GM21529 (cell line): Measurements from ENCODE around the gene FOXA3.

Experiments
- ATAC-seq: cut with Tn5 transposase; IDR thresholded peaks from one replicate; pipeline ENCODE4 v1.9.1; 2021; ENCODE audit not compliant: unreplicated experiment

The FOXA3 gene

GRCh38 chr19:45917421-45918091, 53.4 kb downstream of the FOXA3 start:
- no peak for ATAC-seq

GRCh38 chr19:45918721-45919120, 54.6 kb downstream of the FOXA3 start:
- ATAC-seq, result no peak

DNA sequence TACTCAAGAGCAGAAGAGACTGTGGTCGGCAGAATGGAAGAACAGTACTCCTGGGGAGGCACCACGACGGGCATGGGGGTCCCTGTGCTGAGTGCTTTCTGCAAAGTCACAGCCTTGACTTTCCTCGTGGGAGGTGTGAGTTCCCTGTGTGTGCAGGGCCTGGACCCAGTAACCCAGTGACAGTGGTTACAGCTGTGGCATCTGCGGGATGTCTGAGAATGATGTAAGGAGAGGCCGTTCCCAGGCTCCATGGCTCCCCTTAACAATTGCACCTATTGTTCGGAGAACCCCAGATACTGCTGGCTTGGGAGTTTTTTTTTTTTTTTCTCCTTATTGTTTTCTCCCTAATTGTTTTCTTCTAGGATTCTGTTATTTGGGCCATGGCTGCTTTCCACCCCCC, 55.6 kb downstream of the FOXA3 start:
- ATAC-seq, result no peak

DNA sequence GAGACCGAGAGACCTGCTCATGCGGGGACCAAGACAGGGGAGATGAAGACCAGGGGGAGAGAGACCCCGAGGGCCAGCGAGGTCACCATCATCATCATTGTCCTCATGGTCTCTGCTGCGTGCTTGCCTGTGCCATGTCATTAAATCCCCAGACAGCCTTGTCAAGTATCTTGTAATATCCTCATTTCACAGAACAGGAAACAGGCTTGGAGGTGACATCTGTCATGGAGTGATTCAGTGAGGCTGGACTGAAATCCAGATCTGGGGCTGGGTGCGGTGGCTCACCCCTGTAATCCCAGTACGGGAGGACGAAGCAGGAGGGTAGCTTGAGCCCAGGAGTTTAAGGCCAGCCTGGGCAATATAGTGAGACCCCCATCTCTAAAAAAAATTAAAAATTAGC, 56.3 kb downstream of the FOXA3 start:
- ATAC-seq, result no peak

DNA sequence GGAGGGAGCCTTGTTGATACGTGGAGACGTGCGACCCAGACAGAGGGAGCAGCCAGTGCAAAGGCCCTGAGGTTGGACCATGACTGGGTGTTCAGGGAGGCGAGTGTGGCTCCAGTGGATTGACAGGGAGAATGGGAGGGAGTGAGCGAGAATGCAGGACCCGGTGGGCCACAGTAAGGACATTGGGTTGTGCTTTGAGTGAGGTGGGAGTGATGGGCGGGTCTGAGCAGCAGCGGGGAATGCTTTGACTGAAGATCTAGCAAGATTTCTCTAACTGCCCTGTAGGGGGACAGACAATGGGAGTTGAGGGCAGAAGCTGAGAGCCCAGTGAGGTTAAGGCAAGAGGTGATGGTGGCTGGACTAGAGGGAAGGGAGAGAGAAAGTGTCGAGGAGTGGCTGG, 58.2 kb downstream of the FOXA3 start:
- ATAC-seq, result no peak
